ENCODE measurements around the gene NR5A2. TPM values are rescaled to one million over a fixed set of nuclear protein-coding genes. Genes with fewer than 3 reads are reported as not detected.

Gene NR5A2
- total and polyA plus RNA-seq, 2 donors (not counting 1 experiment from before 2014, with no cell fraction given): 0.01 TPM; not detected in 1

- no peaks in the 10 kb centered on the region for H3K79me2 ChIP-seq (ENCODE audit: control insufficient read depth, insufficient read depth, low read length)
- H3K27me3 ChIP-seq (ENCODE audit: control insufficient read depth, insufficient read depth, low read length): no peaks in the 10 kb centered on the region
- H3K4me3 ChIP-seq (replicated peaks in 1 of 4; ENCODE audit: control extremely low read depth in 1 of 4, insufficient read depth in 1 of 4, low read depth in 3 of 4, low read length in 4 of 4): no peak overlapping the region
- no peak overlapping the region for H2AFZ ChIP-seq (ENCODE audit: low read length)
- H3K4me2 ChIP-seq (ENCODE audit: extremely low read depth, insufficient read depth, low read length): no peak overlapping the region
- H3K27ac ChIP-seq (ENCODE audit: insufficient read depth, low read length): no peak overlapping the region
- no peak for DNase-seq (ENCODE audit: low read depth in 2 of 2)
- no peaks in the 10 kb centered on the region for H4K20me1 ChIP-seq (ENCODE audit: control insufficient read depth, extremely low read depth, insufficient read depth, low read length)
- TF ChIP-seq CTCF (conservative IDR thresholded peaks at IDR 0.05 in 1 of 2, IDR thresholded peaks at IDR 0.05 in 1 of 2; ENCODE audit: low read depth in 1 of 2, low read length in 2 of 2) (no peak), EZH2 (IDR thresholded peaks at IDR 0.05; ENCODE audit: low read length, missing control alignments) (no peak)
- H3K36me3 ChIP-seq (ENCODE audit: control insufficient read depth, insufficient read depth, low read length): no peaks in the 10 kb centered on the region
- H3K9ac ChIP-seq (ENCODE audit: insufficient read depth, low read length): no peak overlapping the region
- no peaks in the 10 kb centered on the region for H3K9me3 ChIP-seq (ENCODE audit: control insufficient read depth, insufficient read depth, low read depth, low read length)
- H3K4me1 ChIP-seq (ENCODE audit: control insufficient read depth, extremely low read depth, insufficient read depth, low read length): no peaks in the 10 kb centered on the region
These were observed 11.7 kb upstream of the NR5A2 start for GRCh38 chr1:200015811-200016210.

GRCh38 chr1:200021577-200022238 is 5.8 kb upstream of the NR5A2 start:
- Histone ChIP-seq H4K20me1 (ENCODE audit: control insufficient read depth, extremely low read depth, insufficient read depth, low read length) (no peaks in the 10 kb centered on the region), H3K27me3 (ENCODE audit: control insufficient read depth, insufficient read depth, low read length) (no peaks in the 10 kb centered on the region), H3K4me2 (ENCODE audit: extremely low read depth, insufficient read depth, low read length) (no peak overlapping the region), H3K4me1 (ENCODE audit: control insufficient read depth, extremely low read depth, insufficient read depth, low read length) (no peaks in the 10 kb centered on the region), H3K9ac (ENCODE audit: insufficient read depth, low read length) (no peak overlapping the region), H3K27ac (ENCODE audit: insufficient read depth, low read length) (no peak overlapping the region), H3K9me3 (ENCODE audit: control insufficient read depth, insufficient read depth, low read depth, low read length) (no peaks in the 10 kb centered on the region), H3K4me3 (replicated peaks in 1 of 4; ENCODE audit: control extremely low read depth in 1 of 4, insufficient read depth in 1 of 4, low read depth in 3 of 4, low read length in 4 of 4) (no peak overlapping the region), H3K36me3 (ENCODE audit: control insufficient read depth, insufficient read depth, low read length) (no peaks in the 10 kb centered on the region), H2AFZ (ENCODE audit: low read length) (no peak overlapping the region), H3K79me2 (ENCODE audit: control insufficient read depth, insufficient read depth, low read length) (no peaks in the 10 kb centered on the region)
- TF ChIP-seq CTCF (conservative IDR thresholded peaks at IDR 0.05 in 1 of 2, IDR thresholded peaks at IDR 0.05 in 1 of 2; ENCODE audit: low read depth in 1 of 2, low read length in 2 of 2): no peak
- TF ChIP-seq EZH2 (IDR thresholded peaks at IDR 0.05; ENCODE audit: low read length, missing control alignments): no peak
- DNase-seq (ENCODE audit: low read depth in 2 of 2): no peak

GRCh38 chr1:200022239-200022804 is 5.2 kb upstream of the NR5A2 start:
- no peak overlapping the region for H3K4me3 ChIP-seq (replicated peaks in 1 of 4; ENCODE audit: control extremely low read depth in 1 of 4, insufficient read depth in 1 of 4, low read depth in 3 of 4, low read length in 4 of 4)
- no peaks in the 10 kb centered on the region for H3K79me2 ChIP-seq (ENCODE audit: control insufficient read depth, insufficient read depth, low read length)
- H2AFZ ChIP-seq (ENCODE audit: low read length): no peak overlapping the region
- H4K20me1 ChIP-seq (ENCODE audit: control insufficient read depth, extremely low read depth, insufficient read depth, low read length): no peaks in the 10 kb centered on the region
- no peak overlapping the region for H3K27ac ChIP-seq (ENCODE audit: insufficient read depth, low read length)
- H3K4me2 ChIP-seq (ENCODE audit: extremely low read depth, insufficient read depth, low read length): no peak overlapping the region
- H3K9ac ChIP-seq (ENCODE audit: insufficient read depth, low read length): no peak overlapping the region
- TF ChIP-seq EZH2 (IDR thresholded peaks at IDR 0.05; ENCODE audit: low read length, missing control alignments) (no peak), CTCF (conservative IDR thresholded peaks at IDR 0.05 in 1 of 2, IDR thresholded peaks at IDR 0.05 in 1 of 2; ENCODE audit: low read depth in 1 of 2, low read length in 2 of 2) (no peak)
- H3K9me3 ChIP-seq (ENCODE audit: control insufficient read depth, insufficient read depth, low read depth, low read length): no peaks in the 10 kb centered on the region
- peaks cover 4% of the 10 kb centered on the region for H3K27me3 ChIP-seq (ENCODE audit: control insufficient read depth, insufficient read depth, low read length)
- no peak for DNase-seq (ENCODE audit: low read depth in 2 of 2)
- no peaks in the 10 kb centered on the region for H3K4me1 ChIP-seq (ENCODE audit: control insufficient read depth, extremely low read depth, insufficient read depth, low read length)
- H3K36me3 ChIP-seq (ENCODE audit: control insufficient read depth, insufficient read depth, low read length): no peaks in the 10 kb centered on the region

Measured in fibroblast of lung (primary cell).